Endothelial cell (in vitro differentiated cells): Measurements from ENCODE around the gene SLC37A1. TPM values are rescaled to one million over a fixed set of nuclear protein-coding genes. Genes with fewer than 3 reads are reported as not detected.

ENCODE experiments used
- DNase-seq: peaks from one replicate; pipeline ENCODE4 v3.0.0; 2021; ENCODE audit warnings: low spot score
- H3K27ac Mint-ChIP-seq: one replicate; pipeline ENCODE4 v1.8.0; 2021; ENCODE audit warnings: mixed read lengths, inconsistent platforms; ENCODE audit not compliant: unreplicated experiment
- H3K27me3 Mint-ChIP-seq: one replicate; pipeline ENCODE4 v1.8.0; 2021; ENCODE audit warnings: mild to moderate bottlenecking, moderate library complexity, mixed read lengths, inconsistent platforms; ENCODE audit not compliant: unreplicated experiment
- H3K36me3 Mint-ChIP-seq: one replicate; pipeline ENCODE4 v1.8.0; 2021; ENCODE audit warnings: mild to moderate bottlenecking, low read depth, mixed read lengths, inconsistent platforms; ENCODE audit not compliant: unreplicated experiment
- H3K4me1 Mint-ChIP-seq: one replicate; pipeline ENCODE4 v1.8.0; 2021; ENCODE audit warnings: mild to moderate bottlenecking, mixed read lengths, inconsistent platforms; ENCODE audit not compliant: unreplicated experiment
- H3K4me3 Mint-ChIP-seq: one replicate; pipeline ENCODE4 v1.8.0; 2021; ENCODE audit warnings: mild to moderate bottlenecking, mixed read lengths, inconsistent platforms; ENCODE audit not compliant: unreplicated experiment
- H3K9me3 Mint-ChIP-seq: one replicate; pipeline ENCODE4 v1.8.0; 2021; ENCODE audit warnings: mixed read lengths, inconsistent platforms; ENCODE audit not compliant: unreplicated experiment
- CTCF ChIP-seq: fragments of 200-600 bp; sonication (generic); IDR thresholded peaks from one replicate; pipeline ENCODE4 v1.5.0; 2021; ENCODE audit warnings: antibody characterized with exemption; ENCODE audit not compliant: unreplicated experiment
- total RNA-seq: library from RNA; stranded (reverse); fragmentation: NEBNext Ultra II Directional; extraction: Animal tissue kit (Norgen Biotek cat#: 25700); gene quantifications from one replicate; pipeline ENCODE4 v1.2.1, GENCODE V29; 2021; ENCODE audit not compliant: unreplicated experiment

The SLC37A1 gene
- total RNA-seq, 1 donor from 2014 or later = 12.3 TPM

- no peak overlapping the region for H3K27ac Mint-ChIP-seq
- TF ChIP-seq CTCF = no peak
- DNase-seq = no peak
- peaks cover 14% of the 10 kb centered on the region for H3K36me3 Mint-ChIP-seq
- no peaks in the 10 kb centered on the region for H3K27me3 Mint-ChIP-seq
- H3K4me3 Mint-ChIP-seq = no peak overlapping the region
- peaks cover 4% of the 10 kb centered on the region for H3K4me1 Mint-ChIP-seq
- no peaks in the 10 kb centered on the region for H3K9me3 Mint-ChIP-seq
Observed at GRCh38 chr21:42553435-42553834, 39.8 kb downstream of the SLC37A1 start.

GRCh38 chr21:42554251-42554961 is 40.8 kb downstream of the SLC37A1 start:
- no peak for DNase-seq
- no peak for TF ChIP-seq CTCF
- Mint-ChIP-seq H3K9me3 (no peaks in the 10 kb centered on the region), H3K4me1 (peaks cover 4% of the 10 kb centered on the region), H3K27ac (no peak overlapping the region), H3K4me3 (no peak overlapping the region), H3K36me3 (peaks cover 8% of the 10 kb centered on the region), H3K27me3 (no peaks in the 10 kb centered on the region)

- Mint-ChIP-seq H3K27me3 (peaks cover 3% of the 10 kb centered on the region), H3K27ac (no peak overlapping the region), H3K9me3 (no peaks in the 10 kb centered on the region), H3K36me3 (peaks cover 6% of the 10 kb centered on the region), H3K4me3 (no peak overlapping the region), H3K4me1 (peaks cover 4% of the 10 kb centered on the region)
- DNase-seq = no peak
- TF ChIP-seq CTCF = no peak
Observed at GRCh38 chr21:42555756-42556438, 42.2 kb downstream of the SLC37A1 start.

GRCh38 chr21:42556476-42556875 is 42.8 kb downstream of the SLC37A1 start:
- no peak for DNase-seq
- Mint-ChIP-seq H3K27me3 (peaks cover 3% of the 10 kb centered on the region), H3K4me3 (no peak overlapping the region), H3K9me3 (no peaks in the 10 kb centered on the region), H3K27ac (no peak overlapping the region), H3K36me3 (peaks cover 7% of the 10 kb centered on the region), H3K4me1 (peaks cover 4% of the 10 kb centered on the region)
- no peak for TF ChIP-seq CTCF

GRCh38 chr21:42556960-42557359 is 43.3 kb downstream of the SLC37A1 start:
- peaks cover 4% of the 10 kb centered on the region for H3K4me1 Mint-ChIP-seq
- TF ChIP-seq CTCF = no peak
- no peak overlapping the region for H3K27ac Mint-ChIP-seq
- H3K4me3 Mint-ChIP-seq = no peak overlapping the region
- no peaks in the 10 kb centered on the region for H3K9me3 Mint-ChIP-seq
- peaks cover 8% of the 10 kb centered on the region for H3K36me3 Mint-ChIP-seq
- no peak for DNase-seq
- H3K27me3 Mint-ChIP-seq = peaks cover 3% of the 10 kb centered on the region
